Ureter (tissue), 1 donor: ENCODE data around the gene KDM8. TPM values are rescaled to one million over a fixed set of nuclear protein-coding genes. Genes with fewer than 3 reads are reported as not detected.

Experiments
- DNase-seq: peaks from one replicate; pipeline ENCODE4 v3.0.0-alpha.2; 2020; ENCODE audit warnings: low spot score
- total RNA-seq: library from RNA; stranded (reverse); gene quantifications from one replicate; pipeline ENCODE4 v1.2.4, GENCODE V29; 2023
- donor health status: DM: yes; HTN: yes; CAD: no.

The KDM8 gene
- total RNA-seq, 1 donor from 2014 or later, result 13.9 TPM

DNA sequence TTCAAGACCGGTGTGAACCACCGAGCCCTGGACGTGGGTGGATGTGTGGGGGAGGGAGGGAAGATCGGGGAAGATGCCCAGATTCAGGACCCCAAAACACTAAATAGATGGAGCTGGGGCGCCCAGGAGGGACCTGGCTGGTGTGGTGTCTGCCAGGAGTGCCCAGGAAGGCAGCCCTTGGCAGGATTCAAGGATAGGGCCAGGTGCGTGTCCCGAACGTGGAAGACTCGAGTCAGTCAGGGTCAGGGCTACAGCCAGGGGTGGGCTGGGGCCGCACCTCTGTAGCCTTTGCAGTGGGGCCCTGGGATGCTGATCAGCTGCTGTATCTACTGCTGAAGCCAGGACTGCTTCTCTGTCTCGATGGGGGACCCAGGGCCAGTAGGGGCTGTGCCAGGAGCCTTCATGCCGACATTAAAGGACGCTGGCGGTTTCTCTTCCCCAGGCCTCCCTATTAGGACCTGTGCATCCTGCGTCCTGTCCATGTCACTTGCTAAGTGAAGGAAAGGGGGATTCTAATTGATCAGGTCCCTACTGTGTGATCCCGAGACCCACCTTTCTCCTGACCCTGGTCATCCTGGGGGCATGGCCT, 13.1 kb downstream of the KDM8 start:
- DNase-seq, result no peak

DNA sequence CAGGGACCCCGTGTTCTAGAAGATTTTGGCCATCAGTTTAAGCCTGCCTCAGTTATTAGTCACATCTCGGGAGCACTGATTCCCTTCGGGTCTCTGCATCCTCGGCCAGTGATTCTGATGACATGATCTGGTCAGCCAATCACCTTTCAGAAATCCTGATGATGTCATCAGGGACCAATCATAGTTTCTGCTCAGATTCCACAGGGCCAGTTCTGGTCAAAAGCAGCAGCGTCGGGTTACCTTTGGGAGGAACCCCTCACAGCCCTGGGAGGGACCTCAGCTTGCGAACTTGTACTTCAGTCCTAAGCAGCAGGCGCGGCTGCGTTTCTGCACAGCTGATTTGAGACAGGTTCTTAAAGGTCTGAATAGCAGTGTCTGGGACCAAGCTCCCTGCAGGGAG, 13.9 kb downstream of the KDM8 start:
- no peak for DNase-seq

DNA sequence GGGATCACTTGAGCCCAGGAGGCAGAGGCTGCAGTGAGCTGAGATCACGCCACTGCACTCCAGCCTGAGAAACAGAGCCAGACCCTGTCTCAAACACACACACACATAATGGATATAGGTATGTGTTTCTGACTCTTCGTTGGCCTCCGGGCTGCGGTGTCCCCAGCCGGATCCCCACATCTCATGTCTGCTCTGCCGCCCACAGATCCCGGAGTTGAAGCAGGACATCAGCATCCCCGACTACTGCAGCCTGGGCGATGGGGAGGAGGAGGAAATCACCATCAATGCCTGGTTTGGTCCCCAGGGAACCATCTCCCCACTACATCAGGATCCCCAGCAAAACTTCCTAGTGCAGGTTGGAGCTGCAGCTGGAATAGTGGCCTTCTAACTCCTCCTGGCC, 15.4 kb downstream of the KDM8 start:
- no peak for DNase-seq

- no peak for DNase-seq
These were observed 15.8 kb downstream of the KDM8 start for GRCh38 chr16:27219161-27219560.

DNA sequence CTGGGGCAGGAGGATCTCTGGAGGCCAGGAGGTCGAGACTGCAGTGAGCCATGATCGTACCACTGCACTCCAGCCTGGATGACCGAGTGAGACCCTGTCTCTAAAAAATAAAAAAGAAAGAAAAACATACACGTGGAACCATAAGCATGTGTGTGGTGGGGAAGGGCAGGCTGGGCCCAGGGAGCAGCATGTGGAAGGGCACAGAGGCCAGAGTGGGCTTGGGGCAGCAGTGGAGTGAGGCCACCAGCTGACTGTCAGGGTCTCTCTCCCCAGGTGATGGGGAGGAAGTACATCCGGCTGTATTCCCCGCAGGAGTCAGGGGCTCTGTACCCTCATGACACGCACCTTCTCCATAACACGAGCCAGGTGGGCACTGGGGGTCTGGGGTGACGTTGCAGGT, 16.8 kb downstream of the KDM8 start:
- DNase-seq, result no peak

- no peak for DNase-seq
These were observed 17.2 kb downstream of the KDM8 start for GRCh38 chr16:27220527-27220926.

- no peak for DNase-seq
These were observed 17.7 kb downstream of the KDM8 start for GRCh38 chr16:27220991-27221390.

DNA sequence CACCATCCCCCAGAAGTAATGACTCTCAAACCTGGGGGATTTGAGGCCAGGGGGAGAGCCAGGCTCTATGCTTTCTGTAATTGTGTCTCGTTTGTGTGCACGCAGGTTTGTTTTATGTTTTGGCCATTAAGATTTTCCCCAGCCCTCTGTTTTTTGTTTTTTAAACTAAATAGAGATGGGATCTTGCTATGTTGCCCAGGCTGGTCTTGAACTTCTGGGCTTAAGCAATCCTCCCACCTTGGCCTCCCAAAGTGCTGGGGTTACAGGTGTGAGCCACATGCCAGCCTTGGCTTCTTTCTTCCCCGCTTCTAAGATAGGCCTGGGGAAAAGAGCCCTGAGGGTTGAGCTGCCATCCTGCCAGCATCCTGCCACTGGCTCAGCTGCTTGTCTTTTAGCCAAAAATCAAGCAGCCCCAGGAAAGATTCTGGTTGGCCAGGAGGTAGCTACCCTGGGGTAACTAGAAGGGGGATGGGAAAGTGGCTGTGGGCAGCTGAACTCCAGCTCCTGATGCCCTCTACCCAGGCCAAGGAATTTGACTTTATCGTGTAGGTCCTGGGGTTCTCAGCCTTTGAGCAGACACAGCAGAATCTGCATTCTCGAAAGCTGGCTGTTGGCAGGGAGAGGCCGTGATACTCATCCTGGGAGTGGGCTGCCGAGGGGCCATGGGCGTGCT, 18.4 kb downstream of the KDM8 start:
- no peak for DNase-seq

DNA sequence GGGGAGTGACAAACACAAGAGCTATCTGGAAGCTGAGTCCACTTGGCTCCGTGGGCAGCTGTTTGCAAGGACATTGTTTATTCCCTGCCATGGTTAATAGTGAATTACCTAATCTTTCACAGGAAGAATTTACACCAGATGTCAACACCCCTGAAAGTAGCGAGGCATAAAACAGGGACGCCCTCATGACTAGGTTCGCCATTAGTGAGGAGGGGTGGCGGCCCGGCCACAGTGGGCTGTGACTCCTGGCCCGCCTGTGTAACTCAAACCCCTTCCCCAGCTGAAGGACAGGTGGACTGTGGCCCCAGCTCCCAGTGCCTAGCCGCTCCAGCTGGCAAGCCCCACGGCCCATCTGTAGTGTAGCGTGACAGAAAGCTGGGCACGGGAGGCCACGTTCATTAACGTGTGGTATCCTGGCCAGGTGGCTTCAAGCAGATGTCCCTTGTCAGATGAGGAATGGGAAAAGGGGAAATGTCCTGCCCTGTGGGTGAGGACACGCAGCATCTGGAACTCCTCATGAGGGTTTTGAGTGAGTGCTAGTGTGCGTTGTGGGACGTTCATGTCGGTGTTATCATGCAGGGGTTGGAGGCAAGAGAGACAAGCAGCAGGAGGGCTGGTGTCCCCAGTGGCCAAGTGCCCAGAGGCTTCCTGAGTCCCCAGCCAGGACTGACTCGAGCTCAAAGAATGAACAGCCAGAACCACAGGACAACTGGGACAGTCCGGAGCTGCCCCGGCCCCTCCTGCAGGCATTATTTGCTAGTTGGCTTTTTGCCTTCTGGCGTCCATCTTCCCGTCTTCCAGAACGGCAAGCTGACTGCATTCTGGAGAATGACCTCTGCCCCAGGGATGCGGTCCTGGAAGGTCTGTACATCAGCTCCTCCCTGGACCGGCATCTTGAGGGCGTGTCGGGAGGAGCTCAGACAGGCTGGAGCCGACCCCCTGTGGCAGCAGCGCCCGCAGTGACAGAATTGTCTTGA, 19.2 kb downstream of the KDM8 start:
- no peak for DNase-seq

DNA sequence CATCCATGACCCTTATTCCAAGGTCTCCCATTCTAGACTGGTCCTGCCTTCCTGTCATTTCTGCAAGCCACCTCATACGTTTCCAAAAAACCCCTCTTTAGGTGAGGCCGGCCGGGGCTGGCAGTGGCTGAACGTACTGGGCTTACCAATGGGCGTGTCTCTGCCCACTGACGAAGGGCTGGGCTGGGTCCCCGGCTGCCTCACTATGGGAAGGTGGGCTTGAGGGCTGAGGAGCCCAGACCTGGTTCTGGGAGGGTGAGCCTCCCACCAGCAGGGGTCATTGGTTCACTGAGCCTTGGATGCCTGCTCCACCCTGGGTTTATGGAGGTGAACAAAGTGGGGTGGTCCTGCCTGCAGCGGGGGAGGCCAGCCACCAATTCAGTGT, 19.9 kb downstream of the KDM8 start:
- DNase-seq, result no peak

DNA sequence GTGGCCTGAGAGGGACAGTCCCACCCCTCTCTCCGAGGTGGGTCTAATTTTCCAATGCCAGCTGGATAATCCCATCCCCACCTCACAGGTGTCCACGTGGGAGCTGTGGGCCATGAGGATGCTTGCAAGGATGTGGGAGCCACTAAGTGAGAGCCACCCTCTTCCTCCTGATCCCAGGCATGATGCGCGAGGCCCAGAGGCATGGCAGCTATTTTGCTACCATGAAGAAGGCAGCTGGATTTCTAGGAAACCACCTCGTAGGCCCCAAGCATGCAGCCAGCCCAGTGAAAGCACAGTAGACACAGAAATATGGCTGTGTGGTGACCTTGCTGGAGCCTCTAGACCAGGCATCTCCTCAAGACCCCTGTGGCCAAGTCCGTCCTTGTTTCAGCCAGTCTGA, 20.4 kb downstream of the KDM8 start:
- no peak for DNase-seq

DNA sequence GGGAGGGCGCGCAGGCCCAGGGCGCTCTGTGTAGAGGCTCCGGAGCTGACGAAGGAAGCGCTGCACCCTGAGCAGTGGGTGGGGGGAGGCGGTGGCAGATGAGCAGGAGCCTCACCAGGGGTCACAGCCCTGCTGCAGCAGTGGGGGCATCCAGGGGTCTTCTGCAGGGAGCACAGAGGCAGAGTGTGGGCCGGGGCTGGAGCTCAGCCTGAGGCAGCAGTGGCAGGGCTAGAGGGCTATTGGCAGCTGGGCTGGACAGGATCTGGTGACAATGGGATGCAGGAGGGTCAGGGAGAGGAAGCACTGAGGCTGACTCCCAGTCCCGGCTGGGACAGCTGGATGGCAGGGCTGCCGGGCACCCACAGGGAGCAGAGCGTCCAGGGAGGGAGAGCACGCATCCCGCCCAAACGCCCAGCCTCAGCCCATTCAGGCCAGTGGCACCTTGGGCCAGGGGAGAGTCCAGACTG, 21.0 kb downstream of the KDM8 start:
- no peak for DNase-seq

DNA sequence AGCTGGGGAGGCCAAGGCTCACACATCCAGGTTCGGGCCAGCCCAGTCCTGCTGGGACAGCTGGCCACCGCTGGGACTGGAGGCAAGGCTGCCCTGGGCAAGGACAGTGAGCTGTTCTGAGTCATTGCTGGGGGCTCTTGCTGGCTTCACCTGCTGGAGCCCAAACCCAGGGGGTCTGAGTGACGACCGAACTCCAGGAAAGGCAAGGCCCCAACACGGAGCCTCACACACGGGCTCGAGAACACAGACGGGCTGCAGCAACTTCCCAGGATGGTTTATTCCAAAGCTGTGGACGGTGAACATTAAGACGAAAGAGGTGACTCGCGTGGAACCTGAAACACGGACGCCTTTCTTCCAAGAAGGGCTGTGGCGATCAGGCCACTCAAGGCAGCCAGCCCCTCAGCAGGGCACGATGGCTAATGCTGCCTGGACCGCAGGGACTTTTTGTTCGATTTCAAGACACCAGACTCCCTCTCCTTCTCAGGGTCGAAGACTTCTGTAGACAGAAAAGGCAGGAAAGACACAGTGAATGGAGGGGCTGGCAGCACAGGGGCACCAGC, 21.5 kb downstream of the KDM8 start:
- DNase-seq, result no peak

DNA sequence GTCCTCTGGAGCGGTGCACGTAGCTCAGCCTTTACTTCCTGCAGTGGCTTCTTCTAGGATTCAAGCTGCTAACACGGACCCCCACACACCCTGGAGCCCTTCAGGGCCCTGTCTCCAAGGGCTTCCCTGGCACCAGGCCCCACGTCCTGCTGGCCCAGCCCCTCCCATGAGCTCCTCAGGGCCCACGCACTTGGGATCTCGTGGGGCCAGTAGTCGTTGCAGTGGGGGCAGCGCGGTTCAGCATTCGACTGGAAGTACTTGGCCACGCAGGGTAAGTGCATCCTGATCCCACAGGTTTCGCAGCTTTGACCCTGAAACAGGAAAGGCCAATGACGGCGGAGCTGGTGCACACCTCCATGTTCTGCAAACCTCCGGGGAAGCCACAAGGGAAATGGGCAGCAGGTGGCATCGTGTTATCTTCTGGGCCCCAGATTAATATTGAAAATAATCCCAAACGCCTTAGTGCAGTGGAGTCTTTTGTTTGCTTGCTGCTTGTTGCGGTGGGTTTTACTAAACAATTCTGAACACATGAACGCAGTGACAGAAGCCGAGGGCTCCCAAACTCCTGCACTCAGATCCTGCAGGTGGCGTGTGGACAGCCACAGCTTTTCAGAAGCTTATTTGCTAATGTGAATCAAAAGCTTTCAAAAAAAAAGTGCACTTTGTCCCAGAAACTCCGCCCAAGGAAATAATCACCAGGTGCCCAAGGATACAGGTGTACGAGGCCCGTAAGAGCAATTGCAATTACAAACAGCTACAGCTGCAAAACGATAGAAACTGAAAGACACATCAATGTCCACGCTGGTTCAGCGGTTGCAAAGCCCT, 22.4 kb downstream of the KDM8 start:
- no peak for DNase-seq

DNA sequence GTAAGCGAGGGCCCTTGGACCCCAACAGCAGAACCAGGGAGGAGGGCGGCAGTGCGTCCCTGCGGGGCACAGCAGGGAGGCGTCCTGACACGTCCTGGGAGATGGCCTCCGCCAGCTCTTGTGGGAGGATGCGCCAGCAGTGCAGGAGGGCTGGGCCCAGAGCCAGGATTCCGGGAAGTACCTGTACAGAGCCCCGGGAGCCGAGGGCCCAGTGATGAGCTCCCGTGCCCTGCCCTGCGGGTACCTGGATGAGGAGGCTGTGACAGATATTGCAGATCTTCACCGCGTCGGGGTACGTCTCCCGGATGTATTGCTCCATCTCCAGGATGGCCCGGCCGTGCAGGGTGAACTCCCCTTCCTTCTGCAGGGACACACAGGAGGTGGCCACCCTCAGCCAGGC, 23.1 kb downstream of the KDM8 start:
- DNase-seq, result no peak

- DNase-seq, result no peak
These were observed 23.8 kb downstream of the KDM8 start for GRCh38 chr16:27226976-27227705.

- no peak for DNase-seq
These were observed 24.7 kb downstream of the KDM8 start for GRCh38 chr16:27228045-27228444.

DNA sequence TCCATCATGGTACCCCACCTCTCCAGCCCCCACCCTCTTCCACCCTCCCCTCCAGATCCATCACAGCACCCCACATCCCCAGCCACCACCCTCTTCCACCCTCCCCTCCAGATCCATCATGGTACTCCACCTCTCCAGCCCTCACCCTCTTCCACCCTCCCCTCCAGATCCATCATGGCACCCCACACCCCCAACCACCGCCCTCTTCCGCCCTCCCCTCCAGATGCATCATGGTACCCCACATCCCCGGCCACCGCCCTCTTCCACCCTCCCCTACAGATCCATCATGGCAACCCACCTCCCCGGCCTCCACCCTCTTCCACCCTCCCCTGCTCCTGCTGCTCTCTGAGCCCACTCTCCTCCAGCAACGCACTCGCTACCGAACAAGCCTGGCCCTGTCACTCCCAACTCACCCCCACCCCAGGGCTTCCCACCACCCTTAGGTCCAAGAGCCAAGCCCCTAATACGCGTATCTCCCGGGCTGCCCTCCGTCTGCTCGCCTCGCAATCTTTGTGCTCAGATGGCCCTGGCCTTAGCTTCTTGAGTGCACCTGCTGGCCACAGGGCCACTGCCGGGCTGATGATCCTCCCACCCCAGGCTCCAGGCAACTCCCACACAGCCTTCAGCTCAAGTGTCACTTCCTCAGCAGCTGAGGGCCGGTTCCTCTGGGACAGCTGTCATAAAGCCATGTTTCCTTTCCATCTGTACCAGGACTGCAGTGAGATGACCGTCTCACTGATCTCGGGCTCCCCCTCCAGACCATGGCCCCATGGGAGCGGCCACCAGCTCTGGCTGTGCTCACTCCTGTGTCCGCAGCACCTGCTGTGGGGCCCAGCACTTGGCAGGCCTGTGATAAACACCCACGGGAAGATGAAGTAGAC, 25.5 kb downstream of the KDM8 start:
- no peak for DNase-seq

DNA sequence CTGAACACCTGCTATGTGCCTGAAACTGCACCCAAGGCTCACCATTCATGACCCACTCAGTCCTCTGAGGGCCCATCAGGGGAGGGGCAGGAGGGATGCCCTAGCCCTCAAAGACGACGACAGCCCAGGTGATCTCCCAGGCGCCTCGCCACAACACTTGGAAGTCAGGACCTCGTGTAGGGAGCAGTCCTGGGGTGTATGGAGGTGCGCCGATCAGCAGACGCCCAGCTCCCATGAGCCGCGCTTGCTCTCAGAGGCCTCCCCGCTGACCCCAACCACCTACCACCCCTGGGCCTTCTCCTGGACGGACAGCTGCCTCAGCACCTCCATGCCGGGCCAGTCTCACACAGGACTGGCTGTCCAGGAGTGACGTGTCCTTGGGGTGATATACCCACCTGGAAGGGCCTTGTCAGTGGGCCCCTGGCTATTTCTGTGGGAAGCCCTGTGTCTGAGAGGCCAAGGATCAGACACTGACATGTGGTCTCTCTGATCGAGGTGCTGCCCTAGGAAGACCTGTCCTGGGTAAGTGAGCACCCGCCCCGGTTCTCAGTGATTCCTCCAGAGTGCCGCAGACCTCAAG, 26.7 kb downstream of the KDM8 start:
- DNase-seq, result no peak
